Caco-2 (cell line): Measurements from ENCODE around the gene PLCB4. TPM values are rescaled to one million over a fixed set of nuclear protein-coding genes. Genes with fewer than 3 reads are reported as not detected.

ENCODE experiments used
- BruUV-seq: library from RNA; stranded (reverse); fragments of 400-500 nt; replicated peaks from 2 replicates; lab custom pipeline; 2021; lab: Mats Ljungman, UMichigan
- CTCF ChIA-PET: fragments of 300-600 bp; sonication (Branson Sonifier 250); formaldehyde crosslinking; loops from one replicate; lab custom pipeline; 2022; ENCODE audit warnings: antibody characterized with exemption; lab: Charles Lee
- POLR2A ChIA-PET: fragments of 300-600 bp; sonication (Branson Sonifier 250); formaldehyde crosslinking; loops from one replicate; lab custom pipeline; 2022; ENCODE audit warnings: antibody characterized with exemption; lab: Charles Lee
- DNase-seq, 2 experiments: peaks; one replicate each; pipeline versions ENCODE4 v3.0.0 to v3.0.0-alpha.2; 2020 to 2022
- H3K27me3 ChIP-seq: replicated peaks from 2 replicates; pipeline ENCODE4 v1.6.0; 2011; ENCODE audit warnings: low read length; ENCODE audit not compliant: control insufficient read depth, insufficient read depth
- H3K36me3 ChIP-seq: 2 replicates; pipeline ENCODE4 v1.5.1; 2011; ENCODE audit warnings: low read length; ENCODE audit not compliant: control insufficient read depth, insufficient read depth
- H3K4me1 ChIP-seq: fragments of 250-450 bp; sonication (Bioruptor Pico); 2 replicates; pipeline ENCODE4 v1.5.1; 2020; ENCODE audit warnings: mild to moderate bottlenecking
- H3K4me3 ChIP-seq: 2 replicates; pipeline ENCODE4 v1.5.1; 2011; ENCODE audit warnings: low read depth, mild to moderate bottlenecking, control low read depth, low read length
- H3K9me3 ChIP-seq: fragments of 250-450 bp; sonication (Bioruptor Pico); 2 replicates; pipeline ENCODE4 v1.5.1; 2020; ENCODE audit warnings: mild to moderate bottlenecking, moderate library complexity
- H3K27ac Mint-ChIP-seq: one replicate; pipeline ENCODE4 v1.8.0; 2022; ENCODE audit warnings: mixed read lengths; ENCODE audit not compliant: unreplicated experiment
- H3K27me3 Mint-ChIP-seq: one replicate; pipeline ENCODE4 v1.8.0; 2022; ENCODE audit warnings: mixed read lengths; ENCODE audit not compliant: insufficient read depth, unreplicated experiment
- H3K36me3 Mint-ChIP-seq: one replicate; pipeline ENCODE4 v1.8.0; 2022; ENCODE audit warnings: mild to moderate bottlenecking, mixed read lengths; ENCODE audit not compliant: insufficient read depth, unreplicated experiment
- H3K4me1 Mint-ChIP-seq: one replicate; pipeline ENCODE4 v1.8.0; 2022; ENCODE audit warnings: low read depth, mixed read lengths; ENCODE audit not compliant: unreplicated experiment
- H3K4me3 Mint-ChIP-seq: one replicate; pipeline ENCODE4 v1.8.0; 2022; ENCODE audit warnings: mild to moderate bottlenecking, moderate library complexity, mixed read lengths; ENCODE audit not compliant: unreplicated experiment
- H3K9me3 Mint-ChIP-seq: one replicate; pipeline ENCODE4 v1.8.0; 2022; ENCODE audit warnings: mixed read lengths; ENCODE audit not compliant: unreplicated experiment
- intact Hi-C: fragments of 100-400 bp; cut with micrococcal nuclease; formaldehyde crosslinking; loops from one replicate; pipeline ENCODE4 v1.10.0; 2022; ENCODE audit not compliant: unreplicated experiment
- total RNA-seq: library from RNA; stranded (reverse); gene quantifications from 2 replicates; pipeline ENCODE4 v1.2.3, GENCODE V29; 2022
- TF ChIP-seq, protein P1 (sequence below), 2 experiments: fragments of 200-600 bp in 1 of 2; IDR thresholded peaks; 1 replicate in 1 of 2; 2 replicates in 1 of 2; pipeline versions ENCODE4 v1.5.1 to v1.8.0; 2011 to 2022; ENCODE audit warnings: antibody characterized with exemption in 1 of 2, control low read depth in 1 of 2, inconsistent platforms in 1 of 2, low read depth in 1 of 2, low read length in 1 of 2, mild to moderate bottlenecking in 1 of 2, moderate library complexity in 1 of 2; ENCODE audit not compliant: insufficient read depth in 1 of 2, severe bottlenecking in 1 of 2, unreplicated experiment in 1 of 2

PLCB4 gene
- total RNA-seq, 1 experiment from 2014 or later = 3.0 TPM

GRCh38 chr20:9145142-9145541 lies 76.3 kb downstream of the PLCB4 start:
- Mint-ChIP-seq H3K36me3 (no peaks in the 10 kb centered on the region), H3K27ac (no peak overlapping the region), H3K4me3 (no peak overlapping the region), H3K9me3 (peaks cover 4% of the 10 kb centered on the region), H3K27me3 (peaks cover under 1% of the 10 kb centered on the region), H3K4me1 (no peaks in the 10 kb centered on the region)
- H3K36me3 ChIP-seq = no peaks in the 10 kb centered on the region
- DNase-seq = no peak
- TF ChIP-seq, protein P1, sequence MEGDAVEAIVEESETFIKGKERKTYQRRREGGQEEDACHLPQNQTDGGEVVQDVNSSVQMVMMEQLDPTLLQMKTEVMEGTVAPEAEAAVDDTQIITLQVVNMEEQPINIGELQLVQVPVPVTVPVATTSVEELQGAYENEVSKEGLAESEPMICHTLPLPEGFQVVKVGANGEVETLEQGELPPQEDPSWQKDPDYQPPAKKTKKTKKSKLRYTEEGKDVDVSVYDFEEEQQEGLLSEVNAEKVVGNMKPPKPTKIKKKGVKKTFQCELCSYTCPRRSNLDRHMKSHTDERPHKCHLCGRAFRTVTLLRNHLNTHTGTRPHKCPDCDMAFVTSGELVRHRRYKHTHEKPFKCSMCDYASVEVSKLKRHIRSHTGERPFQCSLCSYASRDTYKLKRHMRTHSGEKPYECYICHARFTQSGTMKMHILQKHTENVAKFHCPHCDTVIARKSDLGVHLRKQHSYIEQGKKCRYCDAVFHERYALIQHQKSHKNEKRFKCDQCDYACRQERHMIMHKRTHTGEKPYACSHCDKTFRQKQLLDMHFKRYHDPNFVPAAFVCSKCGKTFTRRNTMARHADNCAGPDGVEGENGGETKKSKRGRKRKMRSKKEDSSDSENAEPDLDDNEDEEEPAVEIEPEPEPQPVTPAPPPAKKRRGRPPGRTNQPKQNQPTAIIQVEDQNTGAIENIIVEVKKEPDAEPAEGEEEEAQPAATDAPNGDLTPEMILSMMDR (IDR thresholded peaks at IDR 0.05; ENCODE audit: insufficient read depth in 1 of 2, low read depth in 1 of 2, low read length in 1 of 2, severe bottlenecking in 1 of 2, unreplicated experiment in 1 of 2) = no peak
- no peak overlapping the region for H3K4me3 ChIP-seq
- no TSS peak for BruUV-seq
- POLR2A ChIA-PET = no interaction called here
- CTCF ChIA-PET = no interaction called here
- H3K27me3 ChIP-seq = no peaks in the 10 kb centered on the region
- H3K9me3 ChIP-seq = no peaks in the 10 kb centered on the region
- intact Hi-C loops = no loop called here
- no peaks in the 10 kb centered on the region for H3K4me1 ChIP-seq

DNA sequence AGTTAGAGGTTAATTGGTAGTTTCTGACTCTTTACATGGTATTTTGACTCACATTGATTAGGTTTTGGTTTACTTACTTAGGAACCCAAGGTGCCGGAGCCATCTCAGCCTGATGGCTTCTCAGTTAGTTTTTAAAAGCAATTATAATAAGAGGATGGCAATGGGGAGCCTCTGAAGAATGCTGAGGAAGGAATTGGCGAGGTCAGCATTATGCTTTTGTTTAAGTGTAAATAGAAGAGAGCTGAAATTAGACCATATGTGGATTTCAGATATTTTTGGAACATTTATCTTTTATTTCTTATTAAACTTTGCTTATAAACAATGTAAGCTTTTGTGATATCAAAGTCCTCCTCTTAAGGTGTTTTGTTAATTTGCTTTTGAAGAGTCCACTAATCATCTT lies 77.8 kb downstream of the PLCB4 start:
- TF ChIP-seq, protein P1 (IDR thresholded peaks at IDR 0.05; ENCODE audit: insufficient read depth in 1 of 2, low read depth in 1 of 2, low read length in 1 of 2, severe bottlenecking in 1 of 2, unreplicated experiment in 1 of 2) = no peak
- no TSS peak for BruUV-seq
- Histone ChIP-seq H3K27me3 (no peaks in the 10 kb centered on the region), H3K9me3 (no peaks in the 10 kb centered on the region; the same call in 1 of the 2 replicates), H3K36me3 (no peaks in the 10 kb centered on the region), H3K4me1 (no peaks in the 10 kb centered on the region), H3K4me3 (no peak overlapping the region)
- no peaks in the 10 kb centered on the region for H3K27me3 Mint-ChIP-seq
- no peak overlapping the region for H3K27ac Mint-ChIP-seq
- ChIA-PET POLR2A (no interaction called here), CTCF (no interaction called here)
- no peak overlapping the region for H3K4me3 Mint-ChIP-seq
- intact Hi-C loops = no loop called here
- H3K9me3 Mint-ChIP-seq = peaks cover 6% of the 10 kb centered on the region
- H3K4me1 Mint-ChIP-seq = no peaks in the 10 kb centered on the region
- no peak for DNase-seq
- no peaks in the 10 kb centered on the region for H3K36me3 Mint-ChIP-seq

DNA sequence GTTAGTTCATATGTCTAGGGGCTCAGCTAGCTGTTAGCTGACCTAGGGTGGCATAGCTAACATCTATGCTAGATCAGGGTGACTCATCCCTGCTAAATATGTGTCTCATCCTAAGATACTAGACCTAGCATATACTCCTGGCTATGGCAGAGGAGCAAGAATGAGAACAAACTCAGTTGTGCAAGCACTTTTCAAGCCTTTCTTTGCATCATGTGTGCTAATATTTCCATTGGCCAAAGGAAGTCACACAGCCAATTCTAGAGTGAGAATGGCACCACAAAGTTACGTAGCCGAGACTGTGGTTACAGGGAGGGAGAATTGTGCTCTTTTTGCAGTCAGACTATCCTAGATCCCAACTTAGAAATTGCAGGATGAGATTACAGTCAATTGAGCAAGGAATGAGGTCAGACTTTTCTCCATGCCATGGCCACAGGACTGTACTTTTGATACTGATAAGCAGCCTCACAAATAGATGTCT lies 78.7 kb downstream of the PLCB4 start:
- Histone ChIP-seq H3K9me3 (peaks cover 4% of the 10 kb centered on the region), H3K4me3 (no peak overlapping the region), H3K4me1 (no peaks in the 10 kb centered on the region), H3K36me3 (no peaks in the 10 kb centered on the region), H3K27me3 (no peaks in the 10 kb centered on the region)
- Mint-ChIP-seq H3K9me3 (peaks cover 11% of the 10 kb centered on the region), H3K27me3 (no peaks in the 10 kb centered on the region), H3K27ac (no peak overlapping the region), H3K4me1 (no peaks in the 10 kb centered on the region), H3K36me3 (no peaks in the 10 kb centered on the region), H3K4me3 (no peak overlapping the region)
- POLR2A ChIA-PET = no interaction called here
- CTCF ChIA-PET = no interaction called here
- BruUV-seq = no TSS peak
- intact Hi-C loops = no loop called here
- TF ChIP-seq, protein P1 (IDR thresholded peaks at IDR 0.05; ENCODE audit: insufficient read depth in 1 of 2, low read depth in 1 of 2, low read length in 1 of 2, severe bottlenecking in 1 of 2, unreplicated experiment in 1 of 2) = no peak
- DNase-seq = no peak
